Retinal pigment epithelial cell (primary cell): ENCODE data around the gene NEGR1.

ENCODE experiments used
- DNase-seq: peaks from one replicate; pipeline ENCODE4 v3.0.0-alpha.2; 2010; ENCODE audit warnings: low read depth
- H3K4me3 ChIP-seq: 2 replicates; pipeline ENCODE4 v1.5.1; 2011; ENCODE audit warnings: mild to moderate bottlenecking, low read length, control low read depth, moderate library complexity
- CTCF ChIP-seq: conservative IDR thresholded peaks from 2 replicates; pipeline ENCODE4 v1.5.1; 2011; ENCODE audit warnings: low read depth, low read length, control low read depth, inconsistent platforms

Gene NEGR1

GRCh38 chr1:72177711-72178110, 104.6 kb downstream of the NEGR1 start:
- no peak overlapping the region for H3K4me3 ChIP-seq
- TF ChIP-seq CTCF: no peak
- no peak for DNase-seq

GRCh38 chr1:72170246-72170645, 112.1 kb downstream of the NEGR1 start:
- TF ChIP-seq CTCF: no peak
- H3K4me3 ChIP-seq: no peak overlapping the region
- no peak for DNase-seq

- no peak for TF ChIP-seq CTCF
- H3K4me3 ChIP-seq: no peak overlapping the region
- DNase-seq: no peak
Observed at GRCh38 chr1:72166426-72166825, 115.9 kb downstream of the NEGR1 start.

GRCh38 chr1:72150508-72150907, 131.8 kb downstream of the NEGR1 start:
- no peak for DNase-seq
- no peak for TF ChIP-seq CTCF
- H3K4me3 ChIP-seq: no peak overlapping the region

- no peak overlapping the region for H3K4me3 ChIP-seq
- no peak for DNase-seq
- TF ChIP-seq CTCF: no peak
Observed at GRCh38 chr1:72141875-72142274, 140.5 kb downstream of the NEGR1 start.

- DNase-seq: no peak
- H3K4me3 ChIP-seq: no peak overlapping the region
- TF ChIP-seq CTCF: no peak
Observed at GRCh38 chr1:72140222-72140621, 142.1 kb downstream of the NEGR1 start.

GRCh38 chr1:72137656-72138055, 144.7 kb downstream of the NEGR1 start:
- no peak for TF ChIP-seq CTCF
- H3K4me3 ChIP-seq: no peak overlapping the region

More at GRCh38 chr1:72137656-72138055, 144.7 kb downstream of the NEGR1 start:
- DNase-seq: no peak
